ENCODE measurements around the gene CERS6.
A peak's percentile ranks its signal among the peaks of the same experiment; 100 is the strongest.

Gene CERS6

DNA sequence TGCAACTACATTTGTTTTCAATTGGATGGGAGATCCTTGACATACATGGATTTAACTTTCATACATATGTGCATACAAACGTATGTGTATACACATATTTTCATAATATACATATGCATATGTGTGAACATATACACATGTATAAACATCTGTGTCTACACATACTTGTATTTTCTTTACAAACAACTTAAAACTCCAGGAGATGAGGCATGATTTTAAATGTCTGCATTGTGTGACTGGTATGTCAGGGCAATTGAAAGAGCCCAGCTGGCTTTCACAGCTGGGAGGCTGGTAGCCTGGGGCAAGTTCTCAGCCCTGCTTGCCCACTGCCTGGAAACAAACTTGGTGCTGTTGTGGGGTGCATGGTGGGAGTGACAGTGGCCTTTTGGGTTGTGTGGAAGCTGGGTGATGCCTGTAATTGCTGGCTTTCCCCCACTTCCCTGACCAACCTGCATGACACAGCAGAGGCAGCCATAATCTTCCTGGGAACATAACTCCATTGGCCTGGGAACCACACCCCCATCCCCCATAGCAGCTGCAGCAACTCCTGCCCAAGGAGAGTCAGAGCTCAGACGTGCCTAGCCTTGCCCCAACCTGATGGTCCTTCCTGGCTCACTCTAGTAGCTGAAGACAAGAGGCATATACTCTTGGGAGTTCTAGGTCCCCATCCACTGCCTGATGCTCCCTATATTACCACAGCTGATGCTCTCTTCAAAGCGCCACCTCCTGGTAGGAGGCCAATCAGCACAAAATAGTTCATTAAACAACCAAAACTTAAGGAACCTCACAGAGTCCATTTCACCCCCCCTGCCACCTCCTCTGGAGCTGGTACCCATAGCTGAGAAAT lies 158.3 kb downstream of the CERS6 start:
- Mint-ChIP-seq H3K36me3 (peaks cover 5% of the 10 kb centered on the region), H3K27ac (no peak overlapping the region), H3K4me3 (no peak overlapping the region), H3K4me1 (peaks cover 6% of the 10 kb centered on the region), H3K9me3 (peaks cover 3% of the 10 kb centered on the region)
- ATAC-seq = no peak
- no peak for DNase-seq (ENCODE audit: low spot score in 2 of 2)

GRCh38 chr2:168620554-168620953 lies 164.5 kb downstream of the CERS6 start:
- peaks cover under 1% of the 10 kb centered on the region for H3K4me1 Mint-ChIP-seq
- DNase-seq (ENCODE audit: low spot score in 2 of 2) = no peak
- H3K27ac Mint-ChIP-seq = no peak overlapping the region
- no peak for ATAC-seq
- H3K4me3 Mint-ChIP-seq = no peak overlapping the region
- H3K36me3 Mint-ChIP-seq = no peaks in the 10 kb centered on the region
- peaks cover 3% of the 10 kb centered on the region for H3K9me3 Mint-ChIP-seq

- Mint-ChIP-seq H3K9me3 (no peaks in the 10 kb centered on the region), H3K36me3 (no peaks in the 10 kb centered on the region), H3K4me3 (no peak overlapping the region), H3K4me1 (peaks cover 6% of the 10 kb centered on the region), H3K27ac (no peak overlapping the region)
- ATAC-seq (no peak), DNase-seq (ENCODE audit: low spot score in 2 of 2) (no peak)
Observed at GRCh38 chr2:168622559-168622958, 166.5 kb downstream of the CERS6 start.

DNA sequence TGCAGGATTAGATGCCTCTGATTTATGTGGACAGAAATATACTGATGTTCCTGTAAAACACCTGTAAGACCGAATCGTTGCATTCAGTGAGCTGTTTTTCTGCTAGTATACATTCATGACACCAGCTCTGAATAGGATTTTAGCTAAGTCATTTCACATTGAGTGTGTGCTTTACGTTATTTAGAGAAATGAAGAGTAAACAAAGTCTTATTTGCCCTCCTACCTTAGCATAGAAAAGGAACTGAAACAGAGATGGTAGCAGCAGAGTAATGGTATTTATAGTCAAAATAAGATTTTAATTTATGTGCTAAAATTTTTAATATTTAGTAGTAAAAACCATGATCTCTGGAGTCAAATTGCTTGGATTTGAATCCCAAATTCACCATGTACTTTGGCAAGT lies 168.0 kb downstream of the CERS6 start:
- no peak overlapping the region for H3K27ac Mint-ChIP-seq
- no peaks in the 10 kb centered on the region for H3K36me3 Mint-ChIP-seq

GRCh38 chr2:168626096-168626495 lies 170.0 kb downstream of the CERS6 start:
- ATAC-seq (no peak), DNase-seq (ENCODE audit: low spot score in 2 of 2) (no peak)
- no peaks in the 10 kb centered on the region for H3K9me3 Mint-ChIP-seq
- H3K27ac Mint-ChIP-seq = no peak overlapping the region
- no peak overlapping the region for H3K4me3 Mint-ChIP-seq
- H3K36me3 Mint-ChIP-seq = no peaks in the 10 kb centered on the region
- H3K4me1 Mint-ChIP-seq = peaks cover 6% of the 10 kb centered on the region

More for the DNA sequence above, 168.0 kb downstream of the CERS6 start:
- Mint-ChIP-seq H3K9me3 (no peaks in the 10 kb centered on the region), H3K4me3 (no peak overlapping the region), H3K4me1 (peaks cover 6% of the 10 kb centered on the region)
- ATAC-seq (no peak), DNase-seq (ENCODE audit: low spot score in 2 of 2) (no peak)

DNA sequence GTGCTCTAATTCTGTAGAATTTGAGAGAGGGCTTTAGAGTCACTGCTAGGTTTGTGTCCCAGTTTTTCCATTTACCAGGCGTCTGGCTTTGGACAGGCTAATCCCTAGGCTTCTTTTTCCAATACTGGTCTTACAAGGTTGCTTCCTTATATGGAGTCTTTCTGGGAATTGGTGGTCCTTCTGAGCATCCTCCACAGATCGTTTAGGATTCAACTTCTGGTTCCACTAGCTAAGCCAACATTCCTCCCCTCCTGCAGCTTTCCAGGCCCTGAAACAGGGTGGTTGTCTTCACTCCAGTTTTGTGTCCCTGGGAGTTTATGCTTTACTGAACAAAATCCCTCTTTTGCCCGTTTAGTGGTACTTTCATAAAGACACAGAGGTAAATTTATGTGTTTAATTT lies 170.6 kb downstream of the CERS6 start:
- DNase-seq (ENCODE audit: low spot score in 2 of 2) = no peak
- Mint-ChIP-seq H3K4me3 (no peak overlapping the region), H3K36me3 (no peaks in the 10 kb centered on the region), H3K9me3 (no peaks in the 10 kb centered on the region), H3K27ac (no peak overlapping the region), H3K4me1 (peaks cover 6% of the 10 kb centered on the region)
- no peak for ATAC-seq

DNA sequence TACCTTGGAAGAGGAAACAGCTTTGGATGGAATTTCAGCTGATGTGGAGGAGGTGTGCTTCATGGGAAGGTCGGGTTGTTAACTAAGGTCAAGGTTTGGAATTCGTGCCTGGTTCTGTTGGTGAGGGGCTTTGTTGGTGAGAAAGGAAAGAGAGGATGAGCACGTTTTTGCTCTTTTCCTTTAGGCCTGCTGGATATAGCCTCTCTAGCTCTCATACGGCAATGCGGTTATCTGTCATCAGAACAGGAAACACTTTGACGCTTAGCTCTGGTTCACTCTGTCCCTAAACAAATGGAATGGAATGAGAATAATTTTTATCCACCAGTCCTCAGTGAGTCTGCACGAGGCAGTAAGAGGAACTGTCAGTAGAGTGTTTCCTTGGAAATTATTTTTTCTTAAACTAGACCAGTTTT lies 176.6 kb downstream of the CERS6 start:
- H3K4me3 Mint-ChIP-seq = no peak overlapping the region
- no peak for ATAC-seq
- H3K27ac Mint-ChIP-seq = no peak overlapping the region
- no peaks in the 10 kb centered on the region for H3K9me3 Mint-ChIP-seq
- no peaks in the 10 kb centered on the region for H3K4me1 Mint-ChIP-seq
- no peaks in the 10 kb centered on the region for H3K36me3 Mint-ChIP-seq
- DNase-seq (ENCODE audit: low spot score in 2 of 2) = no peak

GRCh38 chr2:168633200-168633599 lies 177.1 kb downstream of the CERS6 start:
- no peaks in the 10 kb centered on the region for H3K36me3 Mint-ChIP-seq
- ATAC-seq = peak; percentile 16
- H3K27ac Mint-ChIP-seq = no peak overlapping the region
- H3K4me3 Mint-ChIP-seq = no peak overlapping the region
- H3K4me1 Mint-ChIP-seq = no peaks in the 10 kb centered on the region
- no peak for DNase-seq (ENCODE audit: low spot score in 2 of 2)
- no peaks in the 10 kb centered on the region for H3K9me3 Mint-ChIP-seq

DNA sequence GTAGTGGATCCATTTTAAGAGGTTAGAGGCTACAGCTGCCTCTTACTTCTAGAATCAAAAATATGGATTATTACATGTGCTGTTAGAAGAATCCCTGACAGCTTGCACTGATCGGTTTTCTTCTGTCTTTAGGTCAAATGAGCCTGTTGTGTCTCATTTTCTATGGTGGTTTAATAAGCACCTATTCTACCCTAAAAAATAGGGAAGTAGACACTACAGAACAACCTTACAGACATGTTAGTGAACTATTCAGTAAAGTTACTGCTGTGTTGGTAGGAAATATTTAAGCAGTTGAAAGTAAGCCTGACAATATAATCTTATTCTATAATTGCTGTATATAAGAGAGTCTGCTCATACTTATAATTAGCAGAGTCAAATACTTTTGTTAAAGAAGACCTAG lies 177.8 kb downstream of the CERS6 start:
- Mint-ChIP-seq H3K4me3 (no peak overlapping the region), H3K36me3 (no peaks in the 10 kb centered on the region), H3K4me1 (no peaks in the 10 kb centered on the region), H3K9me3 (no peaks in the 10 kb centered on the region), H3K27ac (no peak overlapping the region)
- DNase-seq (ENCODE audit: low spot score in 2 of 2) (no peak), ATAC-seq (no peak)

DNA sequence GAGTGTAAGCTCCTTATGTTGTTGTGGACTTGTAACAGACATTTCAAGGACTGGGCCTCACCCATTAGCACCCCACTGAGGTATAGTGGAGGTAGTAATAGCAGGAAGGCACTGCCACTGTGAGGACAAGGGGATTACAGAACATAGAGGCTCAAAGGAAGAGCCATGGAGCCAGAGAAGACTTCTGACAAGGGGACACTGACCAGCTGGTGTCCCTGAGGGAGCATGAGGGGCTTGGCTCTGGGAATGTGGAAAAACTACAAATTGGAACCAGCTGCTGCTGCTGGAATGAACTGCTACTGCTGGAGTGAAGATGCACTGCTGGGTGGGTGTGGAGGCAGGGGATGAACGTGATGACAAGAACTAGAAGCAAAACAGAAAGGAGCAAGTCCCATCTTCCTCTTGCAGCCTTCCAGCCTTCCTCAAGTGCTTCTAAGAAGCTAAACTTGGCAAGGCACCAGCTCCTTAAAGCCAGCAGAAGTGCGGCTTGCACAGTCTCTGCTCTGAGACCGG lies 179.0 kb downstream of the CERS6 start:
- no peaks in the 10 kb centered on the region for H3K9me3 Mint-ChIP-seq
- no peak overlapping the region for H3K4me3 Mint-ChIP-seq
- DNase-seq (ENCODE audit: low spot score in 2 of 2) (no peak), ATAC-seq (no peak)
- H3K36me3 Mint-ChIP-seq = no peaks in the 10 kb centered on the region
- H3K27ac Mint-ChIP-seq = no peak overlapping the region
- H3K4me1 Mint-ChIP-seq = no peaks in the 10 kb centered on the region

DNA sequence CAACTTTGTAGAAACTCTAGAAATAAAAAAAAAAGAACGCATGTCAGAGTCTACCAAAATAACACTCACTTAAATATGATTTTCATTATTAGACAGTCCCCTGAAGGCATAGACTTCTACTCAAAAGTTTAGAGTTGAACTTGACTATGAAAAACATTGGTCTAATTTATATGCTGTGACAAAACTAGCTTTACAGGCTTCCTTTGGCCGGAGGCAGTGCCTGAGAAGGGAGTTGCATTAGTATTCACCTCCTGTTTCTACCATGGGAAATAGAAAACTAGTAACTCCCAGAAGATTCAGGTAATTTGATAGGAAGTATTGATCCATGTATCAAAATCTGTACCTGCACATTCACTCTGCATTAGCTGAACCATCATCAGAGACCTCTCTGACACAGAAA lies 182.9 kb downstream of the CERS6 start:
- DNase-seq (ENCODE audit: low spot score in 2 of 2) (no peak), ATAC-seq (no peak)
- Mint-ChIP-seq H3K27ac (no peak overlapping the region), H3K4me1 (peaks cover 3% of the 10 kb centered on the region), H3K4me3 (no peak overlapping the region), H3K9me3 (no peaks in the 10 kb centered on the region), H3K36me3 (no peaks in the 10 kb centered on the region)

- ATAC-seq = no peak
- Mint-ChIP-seq H3K36me3 (no peaks in the 10 kb centered on the region), H3K4me3 (no peak overlapping the region), H3K27ac (no peak overlapping the region), H3K4me1 (peaks cover 7% of the 10 kb centered on the region), H3K9me3 (no peaks in the 10 kb centered on the region)
- no peak for DNase-seq (ENCODE audit: low spot score in 2 of 2)
Observed at GRCh38 chr2:168639441-168639898, 183.4 kb downstream of the CERS6 start.

DNA sequence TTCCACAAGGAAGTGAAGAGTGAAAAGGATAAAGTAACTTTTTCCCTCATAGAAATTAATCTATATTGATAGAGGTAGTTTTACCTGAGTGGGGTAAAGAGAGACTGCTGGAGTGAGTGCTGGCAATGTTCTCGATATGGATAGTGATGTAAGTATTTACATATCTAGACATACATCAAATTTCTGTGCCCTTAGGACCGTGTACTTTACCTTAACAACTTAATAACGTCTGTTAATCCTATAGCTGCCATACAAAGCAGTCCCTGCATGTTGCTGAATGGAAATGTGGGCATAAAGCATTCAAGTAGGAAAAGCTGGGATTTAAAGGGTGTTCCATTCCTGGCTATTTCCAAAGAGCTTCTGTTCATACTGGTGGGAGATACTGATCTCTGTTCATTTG lies 184.0 kb downstream of the CERS6 start:
- peaks cover 8% of the 10 kb centered on the region for H3K4me1 Mint-ChIP-seq
- ATAC-seq (no peak), DNase-seq (ENCODE audit: low spot score in 2 of 2) (no peak)
- no peaks in the 10 kb centered on the region for H3K9me3 Mint-ChIP-seq
- H3K27ac Mint-ChIP-seq = no peak overlapping the region
- H3K36me3 Mint-ChIP-seq = no peaks in the 10 kb centered on the region
- H3K4me3 Mint-ChIP-seq = no peak overlapping the region

DNA sequence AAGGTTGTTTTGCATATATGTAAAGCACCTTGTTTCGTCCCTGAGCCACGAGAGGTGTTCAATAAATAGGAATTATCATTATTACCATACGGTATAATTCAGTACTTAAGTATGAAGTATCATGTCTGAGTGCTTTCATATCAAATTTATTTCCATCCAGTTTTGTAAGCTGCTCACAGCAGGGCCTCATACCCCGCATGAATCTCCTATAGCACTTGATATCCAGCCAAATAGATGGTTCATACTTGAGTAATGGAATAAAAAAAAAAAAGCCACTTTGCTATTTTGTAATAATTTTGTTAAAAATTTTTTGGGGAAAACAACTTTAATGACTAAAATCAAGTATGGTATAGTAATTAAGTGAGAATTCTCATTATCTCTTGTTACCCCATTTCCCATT lies 185.6 kb downstream of the CERS6 start:
- no peaks in the 10 kb centered on the region for H3K36me3 Mint-ChIP-seq
- H3K27ac Mint-ChIP-seq = no peak overlapping the region
- no peak overlapping the region for H3K4me3 Mint-ChIP-seq
- ATAC-seq = no peak
- no peak for DNase-seq (ENCODE audit: low spot score in 2 of 2)
- H3K9me3 Mint-ChIP-seq = no peaks in the 10 kb centered on the region
- peaks cover 8% of the 10 kb centered on the region for H3K4me1 Mint-ChIP-seq

DNA sequence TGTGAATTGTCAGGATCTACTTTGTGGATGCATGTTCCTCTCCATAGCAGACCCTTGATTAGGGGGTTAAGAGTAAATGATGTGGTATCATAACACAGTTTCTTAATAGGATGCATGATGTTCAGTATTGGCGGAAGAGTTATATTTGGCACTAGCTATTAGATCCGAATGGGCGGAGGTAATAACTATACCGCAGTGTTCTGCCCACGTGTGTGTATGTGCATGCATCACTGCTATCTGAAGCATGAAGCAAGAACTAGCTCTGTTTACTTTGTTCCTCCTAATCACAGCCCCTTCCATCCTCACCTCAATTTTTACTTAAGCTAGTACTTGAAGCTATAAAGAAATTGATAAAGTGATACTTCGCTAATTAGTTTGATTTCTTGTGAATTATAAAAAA lies 186.8 kb downstream of the CERS6 start:
- Mint-ChIP-seq H3K9me3 (no peaks in the 10 kb centered on the region), H3K36me3 (no peaks in the 10 kb centered on the region)
- no peak for ATAC-seq

DNA sequence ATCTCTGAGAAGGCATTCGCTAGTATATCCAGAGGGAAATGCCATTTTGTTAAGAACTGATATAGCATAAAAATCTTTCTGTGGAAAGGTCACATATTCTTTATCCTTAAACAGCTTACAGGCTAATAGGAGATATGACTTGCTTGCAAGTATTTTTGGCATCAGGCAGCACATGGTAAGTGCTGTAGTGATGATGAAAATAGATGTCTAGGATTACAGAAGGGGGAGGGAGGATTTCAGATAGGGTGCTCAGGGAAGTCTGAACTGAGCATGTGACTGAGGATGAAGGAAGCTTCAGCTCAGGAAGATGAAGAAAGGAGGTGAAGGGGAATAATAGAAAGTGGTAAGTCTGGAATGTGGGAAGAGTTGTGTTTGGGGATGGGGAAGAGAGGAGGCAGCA lies 187.9 kb downstream of the CERS6 start:
- no peaks in the 10 kb centered on the region for H3K36me3 Mint-ChIP-seq
- no peaks in the 10 kb centered on the region for H3K9me3 Mint-ChIP-seq
- DNase-seq (ENCODE audit: low spot score in 2 of 2) (no peak), ATAC-seq (no peak)
- no peak overlapping the region for H3K4me3 Mint-ChIP-seq
- peaks cover 8% of the 10 kb centered on the region for H3K4me1 Mint-ChIP-seq
- no peak overlapping the region for H3K27ac Mint-ChIP-seq

More for the DNA sequence above, 186.8 kb downstream of the CERS6 start:
- DNase-seq (ENCODE audit: low spot score in 2 of 2) = no peak
- Mint-ChIP-seq H3K4me3 (no peak overlapping the region), H3K27ac (no peak overlapping the region), H3K4me1 (peaks cover 8% of the 10 kb centered on the region)

Data from stimulated activated effector memory CD8-positive, alpha-beta T cell treated with anti-CD3 and anti-CD28 coated beads, Interleukin-12 subunit alpha, Interleukin-12 subunit beta, amount 100 ng/mL, for 72 hours (primary cell).